Central memory CD4-positive, alpha-beta T cell (primary cell): ENCODE measurements around the gene SPRY2.
"Not testable (repeated sequence)": the region's sequence is repeated elsewhere in the genome, so short reads cannot be mapped to it uniquely, and the experiment has no call there.

Experiments
- DNase-seq: peaks from one replicate; pipeline ENCODE4 v3.0.0; 2022
- total RNA-seq, 3 experiments: gene quantifications; one replicate each; lab custom pipeline; 2026; lab: John Stamatoyannopoulos, UW

Gene SPRY2, protein sequence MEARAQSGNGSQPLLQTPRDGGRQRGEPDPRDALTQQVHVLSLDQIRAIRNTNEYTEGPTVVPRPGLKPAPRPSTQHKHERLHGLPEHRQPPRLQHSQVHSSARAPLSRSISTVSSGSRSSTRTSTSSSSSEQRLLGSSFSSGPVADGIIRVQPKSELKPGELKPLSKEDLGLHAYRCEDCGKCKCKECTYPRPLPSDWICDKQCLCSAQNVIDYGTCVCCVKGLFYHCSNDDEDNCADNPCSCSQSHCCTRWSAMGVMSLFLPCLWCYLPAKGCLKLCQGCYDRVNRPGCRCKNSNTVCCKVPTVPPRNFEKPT
- total RNA-seq, result 0 reads per million in 3 experiments

DNA sequence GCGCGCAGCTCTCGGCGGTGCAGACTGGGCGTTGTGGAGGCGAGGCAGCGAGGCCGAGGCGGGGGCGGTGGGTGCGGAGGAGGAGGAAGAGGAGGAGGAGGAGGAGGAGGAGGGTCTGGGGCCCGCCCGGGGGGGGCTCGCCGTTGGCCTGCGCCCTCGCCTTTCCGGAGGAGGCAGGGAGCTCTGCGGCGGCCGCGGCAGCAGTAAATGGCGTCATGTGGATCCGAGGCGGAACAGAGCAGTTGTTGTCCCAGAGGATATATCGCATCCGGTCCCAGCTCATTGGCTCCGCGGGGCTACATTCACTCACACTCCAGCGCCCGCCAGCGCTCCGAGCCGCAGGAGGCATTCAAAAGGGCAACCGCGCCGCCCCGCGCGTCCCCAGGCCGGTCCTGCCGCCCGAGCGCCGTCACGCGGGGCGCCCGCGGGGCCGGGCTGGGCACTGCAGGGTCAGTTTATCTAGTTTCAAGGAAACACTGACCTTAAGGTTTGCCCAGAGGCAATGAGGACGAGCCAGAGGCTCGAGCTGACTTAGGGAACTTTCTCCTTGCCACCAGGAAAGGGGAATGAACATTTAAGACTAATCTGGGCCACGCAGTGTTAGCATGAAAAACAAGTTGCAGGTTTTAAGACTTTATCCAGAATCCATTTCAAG lies at the start of gene SPRY2:
Gene SPRY2 (minus strand): TSS at position 26 of the 655 bp plus-strand sequence. CDS start 3,421 bp downstream, outside the sequence.
- DNase-seq, result no peak

DNA sequence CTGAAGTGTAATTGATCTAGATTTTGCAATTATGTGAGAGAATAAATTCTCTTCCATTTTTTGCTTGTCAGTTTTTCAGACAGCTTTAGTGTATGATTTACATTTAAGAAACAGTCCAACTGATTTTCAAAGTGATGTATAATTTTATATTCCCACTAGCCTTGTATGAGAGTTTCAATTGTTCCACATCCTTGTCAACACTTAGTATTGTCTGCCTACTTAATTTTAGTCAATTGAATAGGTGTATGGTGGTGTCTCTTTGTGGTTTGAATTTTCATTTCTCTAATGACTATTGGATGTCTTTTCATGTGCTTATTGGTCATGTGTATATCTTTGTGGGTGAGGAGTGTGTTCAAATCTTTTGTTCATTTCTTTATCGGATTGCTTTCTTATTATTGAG lies 49.4 kb upstream of the SPRY2 start:
- no peak for DNase-seq

- DNase-seq, result no peak
These were observed 48.4 kb upstream of the SPRY2 start for GRCh38 chr13:80389073-80390038.

- no peak for DNase-seq
These were observed 47.6 kb upstream of the SPRY2 start for GRCh38 chr13:80388506-80388905.

DNA sequence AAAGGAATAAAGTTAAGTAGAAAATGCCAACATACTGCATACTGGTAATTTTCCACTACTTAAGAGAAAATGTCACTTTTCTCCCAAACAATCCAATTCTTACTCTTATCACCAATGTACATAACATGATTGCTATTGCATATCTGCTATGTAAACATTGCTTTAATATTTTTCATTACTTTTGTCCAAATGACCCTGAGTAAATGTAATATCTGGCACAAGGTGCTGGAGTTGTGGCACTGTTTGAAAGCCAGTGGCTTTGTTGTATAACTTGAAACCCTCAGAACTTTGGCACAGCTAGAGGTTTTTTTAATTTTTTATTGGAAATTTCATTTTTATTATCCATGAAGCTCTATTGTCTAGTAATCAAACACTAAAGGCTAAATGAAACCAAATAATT lies 45.7 kb upstream of the SPRY2 start:
- DNase-seq, result no peak

- DNase-seq, result no peak
These were observed 45.1 kb upstream of the SPRY2 start for GRCh38 chr13:80386002-80386401.

DNA sequence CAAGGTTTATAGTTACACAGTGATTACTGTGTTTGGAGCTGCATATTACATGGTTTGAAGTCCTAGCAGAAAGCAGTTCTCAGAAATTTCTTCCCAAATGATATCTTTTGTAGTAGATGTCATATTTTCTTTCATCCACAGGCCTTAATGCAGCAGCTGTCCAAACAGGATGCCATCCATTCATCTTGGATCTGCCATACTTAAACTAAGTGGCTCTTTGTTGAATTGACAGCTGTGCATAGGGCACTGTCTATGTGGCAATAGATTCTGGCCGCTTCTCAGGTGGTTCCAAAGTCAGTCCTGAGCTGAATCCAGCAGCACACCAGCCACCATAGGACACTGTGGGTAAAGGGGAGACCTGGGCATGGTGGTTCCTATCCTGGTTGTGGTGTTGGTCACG lies 41.6 kb upstream of the SPRY2 start:
- no peak for DNase-seq

- DNase-seq, result no peak
These were observed 38.3 kb upstream of the SPRY2 start for GRCh38 chr13:80379245-80379644.

- no peak for DNase-seq
These were observed 35.6 kb upstream of the SPRY2 start for GRCh38 chr13:80376554-80376953.

DNA sequence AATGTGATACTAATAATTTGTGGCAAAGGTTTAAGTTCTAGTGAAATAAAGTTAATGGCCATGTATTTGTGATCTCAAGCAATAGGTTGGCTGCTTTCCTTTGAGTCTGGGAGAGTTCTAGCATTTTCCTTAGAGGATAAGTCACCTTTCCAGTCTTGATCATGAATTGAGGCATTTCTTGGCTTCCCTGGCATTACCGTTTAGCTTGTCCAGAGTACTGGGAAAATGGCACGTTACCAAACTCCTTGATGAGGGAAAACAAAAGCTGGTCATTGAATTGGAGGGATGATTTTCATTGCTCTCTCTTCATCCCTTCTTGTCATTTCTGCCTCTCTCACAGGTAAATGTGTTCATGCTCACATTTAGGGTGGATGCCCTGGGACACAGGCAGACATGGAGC lies 34.0 kb upstream of the SPRY2 start:
- no peak for DNase-seq

- no peak for DNase-seq
These were observed 33.5 kb upstream of the SPRY2 start for GRCh38 chr13:80374444-80374843.

DNA sequence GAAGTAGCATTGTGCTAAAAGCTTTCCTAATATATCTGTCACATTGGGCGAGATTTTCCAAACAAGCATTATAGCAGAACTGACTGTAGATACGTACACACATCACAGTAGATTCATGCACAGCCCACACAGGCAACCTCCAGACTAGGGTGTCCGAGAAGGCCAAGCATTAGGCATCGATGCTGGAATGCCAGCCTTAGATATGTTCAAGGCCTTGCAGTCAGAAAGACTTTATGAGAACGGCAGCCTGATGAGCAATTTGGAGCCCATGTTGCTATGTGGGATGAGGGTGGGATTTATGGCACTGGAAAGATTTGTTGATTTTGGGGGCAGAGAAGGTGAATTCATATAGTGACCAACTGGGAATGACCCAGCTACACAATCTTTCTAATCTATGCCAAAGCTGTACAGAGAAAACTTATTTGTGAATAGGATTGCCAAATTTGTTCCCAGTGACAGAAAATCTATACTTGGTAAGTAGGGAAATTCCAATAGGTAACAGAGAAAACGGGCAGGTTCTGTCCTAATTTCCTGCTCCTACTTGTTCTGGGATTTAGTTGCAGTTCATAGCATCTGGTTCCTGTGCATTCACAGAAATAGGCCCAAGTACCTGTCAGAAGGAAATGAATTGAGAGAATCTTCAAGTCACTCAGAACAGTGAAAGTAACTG lies 31.0 kb upstream of the SPRY2 start:
- DNase-seq, result no peak

DNA sequence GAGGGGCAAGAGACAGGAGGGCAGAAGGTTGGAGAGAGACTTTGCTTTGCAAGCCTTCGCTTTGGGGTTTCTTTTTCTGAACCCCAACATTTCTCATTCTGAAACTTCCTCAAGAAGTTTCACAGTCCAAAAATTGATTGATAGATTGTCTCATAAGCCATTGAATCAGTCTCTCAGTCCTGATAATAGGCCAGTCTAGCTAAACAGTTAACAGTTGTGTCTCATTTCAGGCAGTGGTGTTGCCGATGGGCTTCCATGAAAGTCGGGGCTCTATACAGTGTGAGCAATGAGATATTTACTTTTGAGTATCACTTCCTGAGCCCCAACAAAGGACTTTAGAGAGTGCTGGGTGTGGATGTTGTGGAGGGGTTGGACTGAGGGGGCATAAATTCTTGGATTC lies 26.5 kb upstream of the SPRY2 start:
- no peak for DNase-seq

- DNase-seq, result no peak
These were observed 23.1 kb upstream of the SPRY2 start for GRCh38 chr13:80363890-80364503.

DNA sequence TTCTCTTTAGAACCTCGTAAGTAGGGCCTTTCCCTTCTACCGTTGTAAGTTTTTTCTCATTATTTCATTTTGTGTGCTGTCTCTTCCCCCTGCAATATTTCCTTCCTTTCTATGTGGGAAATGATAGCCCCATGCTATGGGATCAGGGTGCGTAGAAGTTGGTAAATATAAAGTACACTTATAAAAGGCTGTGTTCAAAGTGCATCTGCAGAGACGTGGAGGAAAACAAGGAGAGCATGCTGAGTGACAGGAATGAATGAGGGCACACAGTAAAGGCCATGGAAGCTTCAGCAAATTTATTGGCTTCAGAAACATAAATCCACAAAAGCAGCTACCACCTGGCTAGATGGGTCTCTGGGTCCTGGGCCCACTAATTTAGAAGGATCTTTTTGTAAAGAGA lies 21.6 kb upstream of the SPRY2 start:
- DNase-seq, result no peak

- DNase-seq, result no peak
These were observed 21.0 kb upstream of the SPRY2 start for GRCh38 chr13:80361883-80362327.

- DNase-seq, result no peak
These were observed 20.4 kb upstream of the SPRY2 start for GRCh38 chr13:80361298-80361697.

GRCh38 chr13:80360453-80360800 lies 19.5 kb upstream of the SPRY2 start:
- DNase-seq, result no peak

GRCh38 chr13:80359778-80360452 lies 19.0 kb upstream of the SPRY2 start:
- DNase-seq, result no peak

GRCh38 chr13:80359414-80359777 lies 18.5 kb upstream of the SPRY2 start:
- no peak for DNase-seq

DNA sequence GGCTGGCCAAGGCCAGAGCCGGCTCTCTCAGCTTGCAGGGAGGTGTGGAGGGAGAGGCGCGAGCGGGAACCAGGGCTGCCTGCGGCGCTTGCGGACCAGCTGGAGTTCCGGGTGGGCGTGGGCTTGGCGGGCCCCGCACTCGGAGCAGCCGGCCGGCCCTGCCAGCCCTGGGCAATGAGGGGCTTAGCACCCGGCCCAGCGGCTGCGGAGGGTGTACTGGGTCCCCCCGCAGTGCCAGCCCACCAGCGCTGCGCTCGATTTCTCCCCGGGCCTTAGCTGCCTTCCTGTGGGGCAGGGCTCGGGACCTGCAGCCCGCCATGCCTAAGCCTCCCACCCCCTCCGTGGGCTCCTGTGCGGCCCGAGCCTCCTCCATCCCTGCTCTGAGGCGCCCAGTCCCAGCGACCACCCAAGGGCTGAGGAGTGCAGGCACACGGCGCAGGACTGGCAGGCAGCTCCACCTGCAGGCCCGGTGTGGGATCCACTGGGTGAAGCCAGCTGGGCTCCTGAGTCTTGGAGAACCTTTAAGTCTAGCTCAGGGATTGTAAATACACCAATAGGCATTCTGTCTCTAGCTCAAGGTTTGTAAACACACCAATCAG lies 14.7 kb upstream of the SPRY2 start:
- DNase-seq, result not testable (repeated sequence)
